SH-SY5Y (cell line): Measurements from ENCODE around the gene SNAPC2.

ENCODE experiments used
- GATA2 ChIP-seq: IDR thresholded peaks from 2 replicates; pipeline ENCODE4 v1.6.1; 2011; ENCODE audit warnings: mild to moderate bottlenecking, low read depth, low read length
- GATA3 ChIP-seq: IDR thresholded peaks from 2 replicates; pipeline ENCODE4 v1.6.1; 2011; ENCODE audit warnings: low read depth, mild to moderate bottlenecking, low read length, moderate library complexity

DNA sequence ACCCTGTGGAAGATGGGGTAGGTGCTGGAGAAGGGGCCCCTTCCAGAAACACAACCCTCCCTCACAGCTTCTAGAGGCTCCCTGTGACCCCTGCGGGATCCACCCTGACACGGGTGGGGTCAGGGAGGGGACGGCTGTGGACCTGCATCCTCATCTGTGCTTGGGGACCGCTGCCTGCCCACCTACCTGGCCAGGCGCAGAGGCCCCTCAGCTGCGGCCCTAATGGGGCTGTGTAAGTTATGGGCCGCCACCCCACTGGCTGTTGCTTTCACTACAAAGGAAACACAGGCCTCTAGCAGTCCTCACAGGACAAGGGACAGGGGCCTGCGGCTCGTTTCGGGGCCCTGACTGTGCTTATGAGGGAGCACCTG is 12.8 kb downstream of the SNAPC2 start:
- TF ChIP-seq GATA2 (no peak), GATA3 (no peak)
